ENCODE results near the gene MGAT4B. TPM values are rescaled to one million over a fixed set of nuclear protein-coding genes. Genes with fewer than 3 reads are reported as not detected.
"Not testable (repeated sequence)": the region's sequence is repeated elsewhere in the genome, so short reads cannot be mapped to it uniquely, and the experiment has no call there.

The MGAT4B gene
- total RNA-seq, 1 donor from 2014 or later: 47.4 TPM

- no peak for DNase-seq
Measured at GRCh38 chr5:179794575-179794974, 12.1 kb downstream of the MGAT4B start.

- no peak for DNase-seq
Measured at GRCh38 chr5:179794171-179794570, 12.5 kb downstream of the MGAT4B start.

- DNase-seq: no peak
Measured at GRCh38 chr5:179793468-179794139, 13.1 kb downstream of the MGAT4B start, which contains the start of gene LTC4S. LTC4S (plus strand) TSS chr5:179793986; CDS start chr5:179794081, 95 bp downstream.

GRCh38 chr5:179792612-179793467 is 13.8 kb downstream of the MGAT4B start:
- DNase-seq: no peak

- DNase-seq: no peak
Measured at GRCh38 chr5:179791881-179792611, 14.6 kb downstream of the MGAT4B start.

GRCh38 chr5:179789278-179789677 is 17.4 kb downstream of the MGAT4B start:
- DNase-seq: not testable (repeated sequence)

GRCh38 chr5:179788193-179788854 is 18.3 kb downstream of the MGAT4B start:
- DNase-seq: no peak

- DNase-seq: no peak
Measured at GRCh38 chr5:179786861-179787260, 19.8 kb downstream of the MGAT4B start.

- DNase-seq: no peak
Measured at GRCh38 chr5:179783128-179783527, 23.5 kb downstream of the MGAT4B start.

- no peak for DNase-seq
Measured at GRCh38 chr5:179781846-179782245, 24.8 kb downstream of the MGAT4B start.

- DNase-seq: no peak
Measured at GRCh38 chr5:179780362-179780761, 26.3 kb downstream of the MGAT4B start.

- DNase-seq: no peak
Measured at GRCh38 chr5:179779826-179780225, 26.8 kb downstream of the MGAT4B start.

- DNase-seq: no peak
Measured at GRCh38 chr5:179778591-179778990, 28.1 kb downstream of the MGAT4B start.

GRCh38 chr5:179777909-179778308 is 28.8 kb downstream of the MGAT4B start:
- no peak for DNase-seq

- DNase-seq: no peak
Measured at GRCh38 chr5:179777456-179777855, 29.2 kb downstream of the MGAT4B start.

- no peak for DNase-seq
Measured at GRCh38 chr5:179776411-179776938, 30.2 kb downstream of the MGAT4B start.

- DNase-seq: no peak
Measured at GRCh38 chr5:179774442-179774841, 32.2 kb downstream of the MGAT4B start.

- no peak for DNase-seq
Measured at GRCh38 chr5:179773686-179774040, 33.0 kb downstream of the MGAT4B start.

GRCh38 chr5:179772351-179772750 is 34.3 kb downstream of the MGAT4B start:
- no peak for DNase-seq

- no peak for DNase-seq
Measured at GRCh38 chr5:179771311-179771895, 35.3 kb downstream of the MGAT4B start.

- no peak for DNase-seq
Measured at GRCh38 chr5:179769796-179770195, 36.9 kb downstream of the MGAT4B start.

- DNase-seq: no peak
Measured at GRCh38 chr5:179769271-179769670, 37.4 kb downstream of the MGAT4B start.

Data from occipital lobe (tissue), 2 donors.